H1 (cell line): ENCODE results near the gene ICA1. TPM values are rescaled to one million over a fixed set of nuclear protein-coding genes. Genes with fewer than 3 reads are reported as not detected.

Experiments used
- CTCF ChIA-PET: fragments of 300-600 bp; sonication (Branson Sonifier 250); formaldehyde crosslinking; loops from one replicate; lab custom pipeline; 2021; ENCODE audit not compliant: partially characterized antibody; lab: Charles Lee
- POLR2A ChIA-PET: fragments of 300-600 bp; sonication (Branson Sonifier 250); formaldehyde crosslinking; loops from one replicate; lab custom pipeline; 2021; ENCODE audit warnings: inconsistent platforms; ENCODE audit not compliant: partially characterized antibody; lab: Charles Lee
- DNase-seq, 2 experiments: peaks; one replicate each; pipeline versions ENCODE4 v3.0.0 to v3.0.0-alpha.2; 2010 to 2022; ENCODE audit warnings: low spot score in 2 of 2, low read depth in 1 of 2, mixed read lengths in 1 of 2
- FAIRE-seq: peaks from 2 replicates; lab custom pipeline; 2011; peaks lifted over from hg19 to GRCh38; lab: Jason Lieb, UNC
- H2AFZ ChIP-seq: 2 replicates; pipeline ENCODE4 v1.8.1; 2012; ENCODE audit warnings: low read length, inconsistent platforms
- H2AK5ac ChIP-seq: 2 replicates; pipeline ENCODE4 v1.6.1; 2013; ENCODE audit warnings: low read depth, low read length
- H2BK120ac ChIP-seq: replicated peaks from 2 replicates; pipeline ENCODE3; 2013; ENCODE audit warnings: low read depth, low read length, inconsistent platforms
- H2BK12ac ChIP-seq: 2 replicates; pipeline ENCODE4 v1.6.1; 2013; ENCODE audit warnings: low read depth, low read length
- H2BK15ac ChIP-seq: 2 replicates; pipeline ENCODE4 v1.6.1; 2013; ENCODE audit warnings: low read length
- H2BK20ac ChIP-seq: 2 replicates; pipeline ENCODE4 v1.6.1; 2013; ENCODE audit warnings: low read length
- H2BK5ac ChIP-seq: 2 replicates; pipeline ENCODE4 v1.6.1; 2013; ENCODE audit warnings: low read depth, low read length
- H3K14ac ChIP-seq: 2 replicates; pipeline ENCODE4 v1.6.1; 2013; ENCODE audit warnings: inconsistent platforms; ENCODE audit not compliant: insufficient read length
- H3K18ac ChIP-seq: 2 replicates; pipeline ENCODE4 v1.6.1; 2013; ENCODE audit warnings: low read length; ENCODE audit errors: extremely low read depth
- H3K23ac ChIP-seq: 2 replicates; pipeline ENCODE4 v1.6.1; 2013; ENCODE audit warnings: inconsistent platforms; ENCODE audit not compliant: insufficient read length
- H3K23me2 ChIP-seq: 2 replicates; pipeline ENCODE4 v1.6.1; 2013; ENCODE audit warnings: low read depth, low read length
- H3K27ac ChIP-seq: 2 replicates; pipeline ENCODE4 v1.6.1; 2011; ENCODE audit warnings: low read depth, low read length, inconsistent platforms
- H3K27me3 ChIP-seq, 4 experiments: replicated peaks in 1 of 4; 1 replicate in 1 of 4; 2 replicates in 3 of 4; pipeline versions ENCODE4 v1.6.1 to v1.8.1; 2011 to 2013; ENCODE audit warnings: low read length in 3 of 4, mild to moderate bottlenecking in 3 of 4, inconsistent platforms in 2 of 4, mixed read lengths in 2 of 4, moderate library complexity in 1 of 4; ENCODE audit not compliant: control insufficient read depth in 3 of 4, insufficient read depth in 3 of 4; ENCODE audit errors: extremely low read depth in 1 of 4
- H3K36me3 ChIP-seq, 4 experiments: 2 replicates each; pipeline versions ENCODE4 v1.6.1 to v1.8.1; 2011 to 2013; ENCODE audit warnings: mild to moderate bottlenecking in 4 of 4, low read length in 3 of 4, moderate library complexity in 2 of 4, control low read depth in 1 of 4, inconsistent platforms in 1 of 4; ENCODE audit not compliant: insufficient read depth in 4 of 4, control insufficient read depth in 2 of 4
- H3K4ac ChIP-seq: replicated peaks from 2 replicates; pipeline ENCODE3; 2013; ENCODE audit warnings: low read length, low read depth, mixed read lengths, inconsistent platforms; ENCODE audit not compliant: insufficient read length
- H3K4me1 ChIP-seq, 4 experiments: replicated peaks in 1 of 4; 1 replicate in 1 of 4; 2 replicates in 3 of 4; pipeline versions ENCODE4 v1.6.1 to v1.8.1; 2011 to 2013; ENCODE audit warnings: low read length in 3 of 4, inconsistent platforms in 2 of 4, mixed read lengths in 1 of 4; ENCODE audit not compliant: insufficient read depth in 4 of 4, control insufficient read depth in 3 of 4
- H3K4me2 ChIP-seq, 2 experiments: 2 replicates each; pipeline versions ENCODE4 v1.6.1 to v1.8.1; 2011 to 2013; ENCODE audit warnings: low read depth in 2 of 2, low read length in 2 of 2, control low read depth in 1 of 2, inconsistent platforms in 1 of 2, mild to moderate bottlenecking in 1 of 2; ENCODE audit not compliant: insufficient read depth in 1 of 2
- H3K4me3 ChIP-seq, 4 experiments: fragments of 200-600, 300-600 bp in 1 of 4; sonication (generic), shearing (Covaris generic), sonication (Bioruptor Twin) in 1 of 4; 2 replicates each; pipeline versions ENCODE4 v1.5.1 to v1.8.1; 2011 to 2016; ENCODE audit warnings: low read length in 4 of 4, low read depth in 3 of 4, control low read depth in 2 of 4, inconsistent platforms in 2 of 4, mild to moderate bottlenecking in 2 of 4, mixed read lengths in 1 of 4, moderate library complexity in 1 of 4; ENCODE audit not compliant: insufficient read depth in 2 of 4; ENCODE audit errors: extremely low read depth in 1 of 4
- H3K56ac ChIP-seq: replicated peaks from 2 replicates; pipeline ENCODE3; 2013; ENCODE audit warnings: low read depth, mild to moderate bottlenecking, mixed read lengths, low read length, inconsistent platforms; ENCODE audit not compliant: insufficient read length
- H3K79me1 ChIP-seq: 2 replicates; pipeline ENCODE4 v1.6.1; 2013; ENCODE audit warnings: low read depth, low read length, control low read depth
- H3K79me2 ChIP-seq, 2 experiments: 2 replicates each; pipeline versions ENCODE4 v1.6.1 to v1.8.1; 2012 to 2013; ENCODE audit warnings: low read length in 2 of 2, mild to moderate bottlenecking in 2 of 2, inconsistent platforms in 1 of 2; ENCODE audit not compliant: insufficient read depth in 2 of 2, control insufficient read depth in 1 of 2
- H3K9ac ChIP-seq, 4 experiments: replicated peaks in 1 of 4; 1 replicate in 1 of 4; 2 replicates in 3 of 4; pipeline versions ENCODE4 v1.6.1 to v1.8.1; 2011 to 2013; ENCODE audit warnings: low read depth in 3 of 4, low read length in 3 of 4, control low read depth in 2 of 4, mild to moderate bottlenecking in 2 of 4, moderate library complexity in 2 of 4, inconsistent platforms in 1 of 4; ENCODE audit errors: extremely low read depth in 1 of 4
- H3K9me3 ChIP-seq, 2 experiments: 2 replicates each; pipeline versions ENCODE4 v1.6.1 to v1.8.1; 2012 to 2013; ENCODE audit warnings: mild to moderate bottlenecking in 2 of 2, moderate library complexity in 2 of 2, control low read depth in 1 of 2, inconsistent platforms in 1 of 2, low read depth in 1 of 2, low read length in 1 of 2, mixed read lengths in 1 of 2; ENCODE audit not compliant: insufficient read depth in 2 of 2
- H4K20me1 ChIP-seq, 2 experiments: replicated peaks in 1 of 2; 2 replicates each; pipeline versions ENCODE3 to v1.8.1; 2011 to 2013; ENCODE audit warnings: inconsistent platforms in 2 of 2, low read length in 2 of 2, mild to moderate bottlenecking in 1 of 2; ENCODE audit not compliant: insufficient read depth in 2 of 2, control insufficient read depth in 1 of 2
- H4K5ac ChIP-seq: 2 replicates; pipeline ENCODE4 v1.6.1; 2013; ENCODE audit warnings: low read length, low read depth, mixed read lengths, inconsistent platforms; ENCODE audit not compliant: insufficient read length
- H4K8ac ChIP-seq: 2 replicates; pipeline ENCODE4 v1.8.0; 2013; ENCODE audit warnings: mild to moderate bottlenecking, moderate library complexity, low read length, inconsistent platforms; ENCODE audit not compliant: insufficient read depth; ENCODE audit errors: extremely low read depth
- H4K91ac ChIP-seq: replicated peaks from 2 replicates; pipeline ENCODE3; 2013; ENCODE audit warnings: low read length, mixed read lengths, inconsistent platforms; ENCODE audit not compliant: insufficient read length
- ATF2 ChIP-seq: IDR thresholded peaks from 2 replicates; pipeline ENCODE4 v1.6.1; 2012; ENCODE audit warnings: low read length, inconsistent platforms
- BCL11A ChIP-seq, 2 experiments: IDR thresholded peaks; one replicate each; pipeline ENCODE4 v1.6.1; 2011; ENCODE audit warnings: low read depth in 2 of 2, low read length in 2 of 2, mild to moderate bottlenecking in 2 of 2
- EP300 ChIP-seq, 2 experiments: IDR thresholded peaks; 1 replicate in 1 of 2; 2 replicates in 1 of 2; pipeline ENCODE4 v1.6.1; 2011 to 2012; ENCODE audit warnings: low read depth in 2 of 2, low read length in 2 of 2, mild to moderate bottlenecking in 2 of 2, borderline replicate concordance in 1 of 2, inconsistent platforms in 1 of 2, moderate library complexity in 1 of 2
- GTF2F1 ChIP-seq: IDR thresholded peaks from 2 replicates; pipeline ENCODE4 v1.6.1; 2012; ENCODE audit warnings: low read depth, low read length, improper control_type of control experiment, borderline replicate concordance
- NANOG ChIP-seq: IDR thresholded peaks from 2 replicates; pipeline ENCODE4 v1.6.1; 2011; ENCODE audit warnings: low read length, low read depth, mild to moderate bottlenecking, inconsistent platforms; ENCODE audit not compliant: insufficient read depth, poor library complexity, severe bottlenecking
- NRF1 ChIP-seq: IDR thresholded peaks from 2 replicates; pipeline ENCODE4 v1.6.1; 2011; ENCODE audit warnings: mild to moderate bottlenecking, low read depth, low read length, improper control_type of control experiment
- RFX5 ChIP-seq: IDR thresholded peaks from 2 replicates; pipeline ENCODE4 v1.6.1; 2011; ENCODE audit warnings: low read depth, low read length, improper control_type of control experiment, borderline replicate concordance
- SP1 ChIP-seq: IDR thresholded peaks from 2 replicates; pipeline ENCODE4 v1.6.1; 2011; ENCODE audit warnings: low read depth, low read length
- USF2 ChIP-seq: IDR thresholded peaks from 2 replicates; pipeline ENCODE4 v1.6.1; 2011; ENCODE audit warnings: low read length, improper control_type of control experiment
- WGBS, 2 experiments: shearing (Covaris generic) in 1 of 2; methylation state at CpG; one replicate each; pipeline versions ENCODE4 v1.1.6 to v1.1.7; 2013 to 2015; ENCODE audit warnings: low lambda C conversion rate in 2 of 2, mixed read lengths in 2 of 2, inconsistent platforms in 1 of 2, low coverage in 1 of 2, missing lambda C conversion rate in 1 of 2; ENCODE audit not compliant: insufficient replicate concordance in 2 of 2, insufficient coverage in 1 of 2, insufficient read length in 1 of 2; ENCODE audit errors: extremely low coverage in 1 of 2, missing lambda C conversion rate in 1 of 2; 5-methylcytosine and 5-hydroxymethylcytosine counted together
- polyA plus RNA-seq, 7 experiments: library from polyadenylated mRNA; depleted of rRNA in 3 of 7; stranded (reverse) in 5 of 7; unstranded in 2 of 7; fragments of >200 nt in 5 of 7; fragments of 200-250 nt in 2 of 7; gene quantifications; 1 replicate in 5 of 7; 2 replicates in 1 of 7; 4 replicates in 1 of 7; pipeline versions ENCODE4 v1.2.1 to v1.2.3, GENCODE V29; 2011 to 2013; ENCODE audit warnings: missing spikeins in 2 of 7, mixed read lengths in 2 of 7
- total RNA-seq: library from RNA; stranded (reverse); fragmentation: NEBNext Ultra II Directional; extraction: Animal tissue kit (Norgen Biotek cat#: 25700); gene quantifications from 2 replicates; pipeline ENCODE4 v1.2.1, GENCODE V29; 2021

The ICA1 gene
- total and polyA plus RNA-seq, 2 of the 8 experiments (the other 6 are each of a cell fraction or from before 2014, with no cell fraction given): 14.9 to 37.1 TPM

GRCh38 chr7:8179486-8179885 lies 82.5 kb downstream of the ICA1 start:
- peaks cover 0 to 9% (median 2%) of the 10 kb centered on the region in 4 experiments; a peak in 4 of 7 replicates for H3K4me1 ChIP-seq
- H2BK12ac ChIP-seq: no peak overlapping the region
- no peak for DNase-seq
- no peaks in the 10 kb centered on the region for H4K20me1 ChIP-seq
- H2AFZ ChIP-seq: no peak overlapping the region
- no peaks in the 10 kb centered on the region for H3K36me3 ChIP-seq
- H3K56ac ChIP-seq: no peak overlapping the region
- H3K4me3 ChIP-seq: no peak overlapping the region
- peaks cover 5% of the 10 kb centered on the region; the same call in 1 of the 2 replicates for H3K79me1 ChIP-seq
- no peak overlapping the region for H3K23ac ChIP-seq
- no peak overlapping the region for H2BK15ac ChIP-seq
- H3K18ac ChIP-seq: no peak overlapping the region
- H3K9ac ChIP-seq: no peak overlapping the region
- FAIRE-seq: peak; percentile 36
- H4K5ac ChIP-seq: no peak overlapping the region
- no peak overlapping the region for H3K4ac ChIP-seq
- H3K23me2 ChIP-seq: no peaks in the 10 kb centered on the region
- no peaks in the 10 kb centered on the region for H3K27me3 ChIP-seq
- H3K14ac ChIP-seq: no peak overlapping the region
- no peak overlapping the region for H3K4me2 ChIP-seq
- no peak overlapping the region for H3K27ac ChIP-seq
- ChIA-PET POLR2A (interaction anchor here (0.7 kb wide), 1 partner anchor 211 kb away, joined by 3 read pairs; the partner anchor contains the start of gene GLCCI1), CTCF (no interaction called here)
- H2BK120ac ChIP-seq: no peak overlapping the region
- WGBS, 2 experiments: 93% methylated on average over 7 of the region's 7 CpGs; no CpG with 5 or more reads in 1 of the 2 experiments
- no peaks in the 10 kb centered on the region for H3K79me2 ChIP-seq
- no peak overlapping the region for H4K8ac ChIP-seq
- no peak overlapping the region for H4K91ac ChIP-seq
- no peak overlapping the region for H2BK5ac ChIP-seq
- no peak overlapping the region for H2AK5ac ChIP-seq
- no peak overlapping the region for H2BK20ac ChIP-seq
- no peaks in the 10 kb centered on the region for H3K9me3 ChIP-seq
- TF ChIP-seq BCL11A (IDR thresholded peaks at IDR 0.05; ENCODE audit: low read depth in 2 of 2, low read length in 2 of 2): no peak
- no peak for TF ChIP-seq NRF1
- no peak for TF ChIP-seq RFX5
- TF ChIP-seq USF2: no peak
- no peak for TF ChIP-seq GTF2F1
- TF ChIP-seq EP300 (IDR thresholded peaks at IDR 0.05; ENCODE audit: borderline replicate concordance in 1 of 2, low read depth in 2 of 2, low read length in 2 of 2): no peak
- TF ChIP-seq SP1: no peak
- TF ChIP-seq NANOG: no peak
- TF ChIP-seq ATF2: no peak
